HEK293 (cell line): ENCODE data around the gene MRPL14.
"Not testable (repeated sequence)": the region's sequence is repeated elsewhere in the genome, so short reads cannot be mapped to it uniquely, and the experiment has no call there.

Experiments
- CTCF ChIA-PET: fragments of 350-600 bp; formaldehyde crosslinking; extraction: SDS; loops from one replicate; lab custom pipeline; 2021; ENCODE audit warnings: antibody characterized with exemption; lab: Yijun Ruan, JAX
- POLR2A ChIA-PET: fragments of 300-600 bp; formaldehyde crosslinking; extraction: SDS; loops from one replicate; lab custom pipeline; 2020; ENCODE audit warnings: antibody characterized with exemption, inconsistent platforms; lab: Yijun Ruan, JAX
- H3K27ac ChIP-seq: fragments of 200-500 bp; sonication (Bioruptor generic); 2 replicates; pipeline ENCODE4 v1.5.1; 2014; ENCODE audit warnings: low read depth, low read length, control low read depth, inconsistent platforms; ENCODE audit errors: extremely low read depth
- H3K36me3 ChIP-seq, 2 experiments: fragments of 200-500 bp in 1 of 2; sonication (Bioruptor generic) in 1 of 2; 1 replicate in 1 of 2; 2 replicates in 1 of 2; pipeline ENCODE4 v1.5.1; 2014 to 2017; ENCODE audit warnings: inconsistent platforms in 2 of 2, low read length in 2 of 2; ENCODE audit not compliant: control insufficient read depth in 2 of 2, insufficient read depth in 1 of 2
- H3K4me1 ChIP-seq: fragments of 200-500 bp; sonication (Bioruptor generic); 2 replicates; pipeline ENCODE4 v1.5.1; 2014; ENCODE audit warnings: mild to moderate bottlenecking, low read length, inconsistent platforms; ENCODE audit not compliant: control insufficient read depth, insufficient read depth
- H3K4me3 ChIP-seq: 2 replicates; pipeline ENCODE4 v1.5.1; 2011; ENCODE audit warnings: low read depth, mild to moderate bottlenecking, control low read depth, low read length, moderate library complexity
- H3K9me3 ChIP-seq: fragments of 200-500 bp; sonication (Bioruptor generic); 2 replicates; pipeline ENCODE4 v1.5.1; 2014; ENCODE audit warnings: low read depth, low read length, inconsistent platforms; ENCODE audit not compliant: control insufficient read depth, insufficient read depth
- MYNN ChIP-seq: fragments of 450-650 bp; formaldehyde crosslinking; IDR thresholded peaks from 2 replicates; pipeline ENCODE4 v1.5.1; 2016; ENCODE audit warnings: missing biosample characterization, missing genetic modification characterization, borderline replicate concordance
- ZBTB1 ChIP-seq: fragments of 450-650 bp; formaldehyde crosslinking; IDR thresholded peaks from 2 replicates; pipeline ENCODE4 v1.5.1; 2016; ENCODE audit warnings: missing biosample characterization, missing genetic modification characterization
- ZBTB20 ChIP-seq: fragments of 450-650 bp; formaldehyde crosslinking; IDR thresholded peaks from 2 replicates; pipeline ENCODE4 v1.5.1; 2016; ENCODE audit warnings: missing biosample characterization, missing genetic modification characterization
- ZFHX2 ChIP-seq: fragments of 450-650 bp; formaldehyde crosslinking; conservative IDR thresholded peaks from 2 replicates; pipeline ENCODE4 v1.5.1; 2016; ENCODE audit warnings: missing biosample characterization, missing genetic modification characterization
- ZNF114 ChIP-seq: fragments of 450-650 bp; formaldehyde crosslinking; IDR thresholded peaks from 2 replicates; pipeline ENCODE4 v1.5.0; 2017; ENCODE audit warnings: missing biosample characterization, missing genetic modification characterization
- ZNF140 ChIP-seq: fragments of 450-650 bp; formaldehyde crosslinking; IDR thresholded peaks from 2 replicates; pipeline ENCODE4 v1.5.1; 2016; ENCODE audit warnings: missing biosample characterization, missing genetic modification characterization
- ZNF223 ChIP-seq: fragments of 450-650 bp; formaldehyde crosslinking; IDR thresholded peaks from 2 replicates; pipeline ENCODE4 v1.5.1; 2016; ENCODE audit warnings: missing biosample characterization, missing genetic modification characterization
- ZNF341 ChIP-seq: fragments of 450-650 bp; formaldehyde crosslinking; IDR thresholded peaks from 2 replicates; pipeline ENCODE4; 2016; ENCODE audit warnings: low read depth, missing biosample characterization, missing genetic modification characterization
- ZNF350 ChIP-seq: fragments of 450-650 bp; formaldehyde crosslinking; IDR thresholded peaks from 2 replicates; pipeline ENCODE4 v1.5.0; 2017; ENCODE audit warnings: missing biosample characterization, mild to moderate bottlenecking, missing genetic modification characterization
- ZNF354C ChIP-seq: fragments of 450-650 bp; formaldehyde crosslinking; IDR thresholded peaks from 2 replicates; pipeline ENCODE4 v1.5.1; 2016; ENCODE audit warnings: missing biosample characterization, missing genetic modification characterization, low read depth, borderline replicate concordance
- ZNF48 ChIP-seq: fragments of 450-650 bp; formaldehyde crosslinking; IDR thresholded peaks from 2 replicates; pipeline ENCODE4 v1.5.1; 2016; ENCODE audit warnings: missing biosample characterization, missing genetic modification characterization
- ZNF544 ChIP-seq: fragments of 450-650 bp; formaldehyde crosslinking; IDR thresholded peaks from 2 replicates; pipeline ENCODE4 v1.5.0; 2017; ENCODE audit warnings: missing biosample characterization, missing genetic modification characterization
- ZNF624 ChIP-seq: fragments of 450-650 bp; formaldehyde crosslinking; IDR thresholded peaks from 2 replicates; pipeline ENCODE4 v1.5.1; 2017; ENCODE audit warnings: missing biosample characterization, missing genetic modification characterization
- ZNF664 ChIP-seq: fragments of 450-650 bp; formaldehyde crosslinking; IDR thresholded peaks from 2 replicates; pipeline ENCODE4 v1.5.1; 2016; ENCODE audit warnings: missing biosample characterization, missing genetic modification characterization
- ZNF707 ChIP-seq: fragments of 450-650 bp; formaldehyde crosslinking; IDR thresholded peaks from 2 replicates; pipeline ENCODE4 v1.5.1; 2016; ENCODE audit warnings: missing biosample characterization, missing genetic modification characterization
- TF ChIP-seq, protein P1 (sequence below): sonication (generic); formaldehyde crosslinking; IDR thresholded peaks from 2 replicates; pipeline ENCODE4 v1.8.1; 2022; ENCODE audit warnings: mild to moderate bottlenecking, moderate library complexity, missing genetic modification reagents
- TF ChIP-seq, protein P2 (sequence below): fragments of 450-650 bp; formaldehyde crosslinking; IDR thresholded peaks from 2 replicates; pipeline ENCODE4 v1.5.1; 2016; ENCODE audit warnings: missing biosample characterization, missing genetic modification characterization
- TF ChIP-seq, protein P3 (sequence below): fragments of 450-650 bp; formaldehyde crosslinking; IDR thresholded peaks from 2 replicates; pipeline ENCODE4 v1.5.1; 2016; ENCODE audit warnings: missing biosample characterization, missing genetic modification characterization

Gene MRPL14

DNA sequence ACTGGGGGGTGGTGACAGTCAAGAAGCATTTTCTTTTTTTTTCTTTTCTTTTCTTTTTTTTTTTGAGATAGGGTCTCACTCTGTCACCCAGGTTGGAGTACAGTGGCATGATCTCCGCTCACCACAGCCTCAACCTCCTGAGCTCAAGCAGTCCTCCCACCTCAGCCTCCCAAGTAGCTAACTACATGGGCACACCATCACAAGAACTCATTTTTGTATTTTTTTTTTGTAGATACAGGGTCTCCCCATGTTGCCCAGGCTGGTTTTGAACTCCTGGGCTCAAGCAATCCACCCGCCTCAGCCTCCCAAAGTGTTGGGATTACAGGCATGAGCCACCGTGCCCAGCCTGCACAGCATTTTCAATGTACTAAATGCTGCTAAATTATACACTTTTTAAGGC lies 35.9 kb downstream of the MRPL14 start:
- not testable (repeated sequence) for H3K27ac ChIP-seq, H3K9me3 ChIP-seq, H3K4me1 ChIP-seq, H3K4me3 ChIP-seq
- CTCF ChIA-PET, result interaction anchor here (0.7 to 1.2 kb wide), 5 partner anchors 12 to 166 kb away, joined by 3 to 4 read pairs (median 3); partner anchors contain the start of gene SLC35B2
- peaks cover 0 to 24% of the 10 kb centered on the region in 2 experiments; a peak in 2 of 3 replicates for H3K36me3 ChIP-seq
- POLR2A ChIA-PET, result interaction anchor here (0.6 kb wide), 1 partner anchor 96 kb away, joined by 5 read pairs; no protein-coding TSS in a partner anchor

DNA sequence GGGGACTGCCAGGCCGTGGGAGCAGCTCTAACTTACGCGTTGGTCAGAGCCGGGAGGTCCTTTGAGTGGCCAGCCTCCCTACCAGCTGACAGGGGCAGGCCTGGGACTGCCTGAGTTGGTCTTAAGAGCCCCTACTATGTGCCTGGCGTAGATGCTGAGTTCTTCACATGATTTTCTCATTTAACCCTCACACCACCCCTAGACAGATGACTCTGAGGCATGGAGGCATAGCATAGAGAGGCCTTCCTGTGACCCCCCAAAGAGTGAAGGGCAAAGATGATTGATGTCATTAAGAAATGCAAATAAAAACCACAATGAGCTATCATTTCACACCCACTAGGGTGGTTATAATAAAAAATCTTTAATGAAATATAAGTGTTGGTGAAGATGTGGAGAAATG lies 36.8 kb downstream of the MRPL14 start:
- peaks cover 0 to 24% of the 10 kb centered on the region in 2 experiments; a peak in 2 of 3 replicates for H3K36me3 ChIP-seq
- CTCF ChIA-PET, result interaction anchor here (0.6 to 1.7 kb wide), 5 partner anchors 12 to 423 kb away, joined by 3 to 5 read pairs (median 3); no protein-coding TSS in a partner anchor
- POLR2A ChIA-PET, result no interaction called here
- no peaks in the 10 kb centered on the region for H3K9me3 ChIP-seq
- no peak overlapping the region for H3K4me3 ChIP-seq
- H3K27ac ChIP-seq, result no peak overlapping the region
- no peaks in the 10 kb centered on the region for H3K4me1 ChIP-seq
- no peak for TF ChIP-seq ZNF354C (tag by site-specific recombination)

DNA sequence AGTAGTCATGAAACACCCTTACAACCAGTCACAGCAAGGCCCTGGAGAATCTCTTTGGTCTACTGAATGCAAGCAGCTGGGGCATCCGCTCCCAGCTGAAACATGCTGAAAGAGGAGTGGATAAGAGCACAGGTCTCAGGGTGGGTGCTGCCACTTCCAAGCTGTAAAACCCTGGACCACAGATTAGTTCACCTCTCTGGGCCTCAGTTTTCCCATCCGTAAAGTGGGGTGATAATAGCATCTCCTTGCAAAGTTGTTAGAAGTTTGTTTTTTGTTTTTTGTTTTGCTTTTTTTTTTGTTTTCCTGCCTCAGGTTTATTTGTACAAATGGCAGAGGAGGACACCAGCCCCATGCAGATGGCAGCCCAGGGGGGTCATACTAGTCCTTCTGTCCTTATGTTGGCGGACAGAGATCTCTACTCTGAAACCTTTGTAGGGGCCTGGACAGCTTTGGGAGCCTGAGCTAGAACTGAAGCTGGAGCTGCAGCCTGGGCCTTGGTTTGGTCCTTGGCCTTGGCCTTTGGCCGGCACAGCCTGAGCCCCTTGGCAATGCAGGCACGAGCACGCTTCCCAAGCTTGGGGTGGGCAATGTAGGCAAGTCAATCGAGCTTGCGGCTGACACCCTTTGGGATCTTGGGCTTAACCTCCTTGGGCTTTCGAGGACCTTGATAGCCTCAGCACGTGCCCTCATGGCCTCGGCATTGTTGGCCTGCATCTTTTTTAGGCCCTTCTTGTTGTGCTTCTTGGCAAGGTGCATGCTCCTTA lies 38.2 kb downstream of the MRPL14 start:
- Histone ChIP-seq H3K36me3 (peaks cover 0 to 14% of the 10 kb centered on the region in 2 experiments; a peak in 2 of 3 replicates), H3K4me1 (no peaks in the 10 kb centered on the region), H3K4me3 (no peak overlapping the region), H3K9me3 (no peaks in the 10 kb centered on the region), H3K27ac (no peak overlapping the region)
- POLR2A ChIA-PET, result no interaction called here
- CTCF ChIA-PET, result interaction anchor here (0.5 to 1.7 kb wide), 5 partner anchors 10 to 421 kb away, joined by 3 to 5 read pairs (median 3); no protein-coding TSS in a partner anchor
- TF ChIP-seq, protein P1, sequence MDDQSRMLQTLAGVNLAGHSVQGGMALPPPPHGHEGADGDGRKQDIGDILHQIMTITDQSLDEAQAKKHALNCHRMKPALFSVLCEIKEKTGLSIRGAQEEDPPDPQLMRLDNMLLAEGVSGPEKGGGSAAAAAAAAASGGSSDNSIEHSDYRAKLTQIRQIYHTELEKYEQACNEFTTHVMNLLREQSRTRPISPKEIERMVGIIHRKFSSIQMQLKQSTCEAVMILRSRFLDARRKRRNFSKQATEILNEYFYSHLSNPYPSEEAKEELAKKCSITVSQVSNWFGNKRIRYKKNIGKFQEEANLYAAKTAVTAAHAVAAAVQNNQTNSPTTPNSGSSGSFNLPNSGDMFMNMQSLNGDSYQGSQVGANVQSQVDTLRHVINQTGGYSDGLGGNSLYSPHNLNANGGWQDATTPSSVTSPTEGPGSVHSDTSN (CRISPR knock-in tag), result no peak
- no peak for TF ChIP-seq ZFHX2 (tag by site-specific recombination)

DNA sequence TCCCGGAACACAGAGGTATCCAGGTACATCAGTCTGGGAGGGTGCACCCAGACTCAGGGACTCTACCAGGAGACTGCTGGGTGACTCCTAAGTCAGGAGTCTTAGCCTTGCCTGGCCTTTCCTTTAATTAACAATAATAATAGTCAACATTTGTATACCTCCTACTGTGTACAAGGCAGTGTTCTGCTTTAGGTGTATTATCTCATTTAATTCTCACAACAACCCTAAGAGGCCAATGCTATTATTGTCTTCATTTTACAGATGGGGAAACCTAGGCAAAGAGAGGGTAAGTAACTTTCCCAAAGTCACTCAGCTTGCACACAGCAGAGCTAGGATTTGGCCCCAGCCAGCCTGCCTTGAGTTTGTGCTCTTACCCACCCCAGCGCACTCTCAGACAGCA lies 39.6 kb downstream of the MRPL14 start:
- H3K4me3 ChIP-seq, result no peak overlapping the region
- CTCF ChIA-PET, result interaction anchor here (0.6 to 3.9 kb wide), 2 partner anchors 13 to 147 kb away, joined by 3 to 22 read pairs; no protein-coding TSS in a partner anchor
- no peak overlapping the region for H3K27ac ChIP-seq
- H3K9me3 ChIP-seq, result no peaks in the 10 kb centered on the region
- H3K36me3 ChIP-seq, result peaks cover 0 to 11% of the 10 kb centered on the region in 2 experiments; a peak in 2 of 3 replicates
- TF ChIP-seq ZNF624, result no peak
- no peak for TF ChIP-seq ZNF223 (tag by site-specific recombination)
- TF ChIP-seq ZNF664, result peak; percentile 97
- POLR2A ChIA-PET, result no interaction called here
- no peaks in the 10 kb centered on the region for H3K4me1 ChIP-seq

DNA sequence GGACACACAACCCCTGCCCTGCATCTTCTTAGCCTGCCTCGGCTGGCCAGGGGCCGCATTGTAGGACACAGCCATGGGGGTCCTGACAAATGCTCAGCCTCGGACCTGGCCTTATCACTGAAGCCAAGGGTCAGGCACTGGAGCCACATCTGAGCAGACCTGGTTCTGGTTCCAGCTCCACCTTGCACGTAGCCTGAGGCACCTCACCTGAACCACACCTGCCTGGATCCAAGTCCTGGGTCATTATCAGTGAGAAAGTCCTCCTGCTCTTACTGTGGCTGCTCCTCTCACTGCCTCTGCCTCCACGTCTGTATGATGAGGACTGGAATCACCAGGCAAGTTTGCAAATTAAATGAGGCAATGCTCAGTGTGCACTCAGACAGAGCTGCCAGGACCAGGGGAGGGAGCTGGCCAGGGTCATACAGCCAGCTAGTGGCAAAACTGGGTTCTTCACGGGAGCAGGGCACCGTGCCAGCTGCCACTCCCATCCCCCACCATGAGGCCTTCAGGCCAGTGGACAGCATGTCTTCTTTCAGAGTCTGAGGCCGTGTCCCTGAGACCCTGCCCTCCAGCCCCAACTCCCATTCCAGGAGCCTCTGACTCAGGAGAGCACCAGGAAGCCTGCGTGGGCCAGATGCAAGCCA lies 40.2 kb downstream of the MRPL14 start:
- POLR2A ChIA-PET, result no interaction called here
- TF ChIP-seq ZBTB1 (tag by site-specific recombination), result no peak
- TF ChIP-seq, protein P2, sequence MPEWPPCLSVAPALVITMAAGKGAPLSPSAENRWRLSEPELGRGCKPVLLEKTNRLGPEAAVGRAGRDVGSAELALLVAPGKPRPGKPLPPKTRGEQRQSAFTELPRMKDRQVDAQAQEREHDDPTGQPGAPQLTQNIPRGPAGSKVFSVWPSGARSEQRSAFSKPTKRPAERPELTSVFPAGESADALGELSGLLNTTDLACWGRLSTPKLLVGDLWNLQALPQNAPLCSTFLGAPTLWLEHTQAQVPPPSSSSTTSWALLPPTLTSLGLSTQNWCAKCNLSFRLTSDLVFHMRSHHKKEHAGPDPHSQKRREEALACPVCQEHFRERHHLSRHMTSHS, result no peak
- TF ChIP-seq ZNF140 (tag by site-specific recombination), result no peak
- no peak for TF ChIP-seq ZNF48 (tag by site-specific recombination)
- no peak for TF ChIP-seq ZNF544
- TF ChIP-seq ZNF341, result no peak
- TF ChIP-seq MYNN (tag by site-specific recombination), result no peak
- TF ChIP-seq ZNF114 (tag by site-specific recombination), result no peak
- TF ChIP-seq, protein P3, sequence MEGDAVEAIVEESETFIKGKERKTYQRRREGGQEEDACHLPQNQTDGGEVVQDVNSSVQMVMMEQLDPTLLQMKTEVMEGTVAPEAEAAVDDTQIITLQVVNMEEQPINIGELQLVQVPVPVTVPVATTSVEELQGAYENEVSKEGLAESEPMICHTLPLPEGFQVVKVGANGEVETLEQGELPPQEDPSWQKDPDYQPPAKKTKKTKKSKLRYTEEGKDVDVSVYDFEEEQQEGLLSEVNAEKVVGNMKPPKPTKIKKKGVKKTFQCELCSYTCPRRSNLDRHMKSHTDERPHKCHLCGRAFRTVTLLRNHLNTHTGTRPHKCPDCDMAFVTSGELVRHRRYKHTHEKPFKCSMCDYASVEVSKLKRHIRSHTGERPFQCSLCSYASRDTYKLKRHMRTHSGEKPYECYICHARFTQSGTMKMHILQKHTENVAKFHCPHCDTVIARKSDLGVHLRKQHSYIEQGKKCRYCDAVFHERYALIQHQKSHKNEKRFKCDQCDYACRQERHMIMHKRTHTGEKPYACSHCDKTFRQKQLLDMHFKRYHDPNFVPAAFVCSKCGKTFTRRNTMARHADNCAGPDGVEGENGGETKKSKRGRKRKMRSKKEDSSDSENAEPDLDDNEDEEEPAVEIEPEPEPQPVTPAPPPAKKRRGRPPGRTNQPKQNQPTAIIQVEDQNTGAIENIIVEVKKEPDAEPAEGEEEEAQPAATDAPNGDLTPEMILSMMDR (tag by site-specific recombination), result 0 out of 2 replicates have a peak, but pooled peaks have one; percentile 13
- TF ChIP-seq ZNF707 (tag by site-specific recombination), result no peak
- TF ChIP-seq ZNF350, result no peak
- TF ChIP-seq ZBTB20 (tag by site-specific recombination), result no peak

More for the DNA sequence above, 40.2 kb downstream of the MRPL14 start:
- Histone ChIP-seq H3K4me3 (no peak overlapping the region), H3K9me3 (no peaks in the 10 kb centered on the region), H3K36me3 (peaks cover 0 to 11% of the 10 kb centered on the region in 2 experiments; a peak in 2 of 3 replicates), H3K27ac (no peak overlapping the region), H3K4me1 (no peaks in the 10 kb centered on the region)
- CTCF ChIA-PET, result interaction anchor here (0.6 to 5.5 kb wide), 5 partner anchors 9 to 318 kb away, joined by 3 to 43 read pairs (median 5); partner anchors contain the start of gene VEGFA
